Neural progenitor cell (in vitro differentiated cells): ENCODE data around the gene EAF1.

Source experiments
- CTCF ChIP-seq: fragments of 200-600 bp; sonication (generic); IDR thresholded peaks from 2 replicates; pipeline ENCODE4 v1.5.1; 2017; ENCODE audit warnings: antibody characterized with exemption, mild to moderate bottlenecking
- EZH2 ChIP-seq: fragments of 200-600 bp; sonication (generic); IDR thresholded peaks from 2 replicates; pipeline ENCODE4 v1.6.1; 2017; ENCODE audit warnings: antibody characterized with exemption, mild to moderate bottlenecking, moderate library complexity

- TF ChIP-seq CTCF (no peak), EZH2 (no peak)
Observed at GRCh38 chr3:15428539-15428938, 1.1 kb downstream of the EAF1 start.
